Peyer's patch (tissue), 4 donors: Measurements from ENCODE around the gene SLC30A2. TPM values are rescaled to one million over a fixed set of nuclear protein-coding genes. Genes with fewer than 3 reads are reported as not detected.

Experiments used
- DNase-seq, 3 donors: peaks; one replicate each; pipeline ENCODE4 v3.0.0-alpha.2; 2017 to 2019
- H3K27ac ChIP-seq, 4 donors: fragments of 200-600 bp; sonication (generic); one replicate each; pipeline ENCODE4 v1.5.1; 2016 to 2019
- H3K27me3 ChIP-seq, 2 donors: fragments of 200-600 bp; sonication (generic); one replicate each; pipeline ENCODE4 v1.5.1; 2019
- H3K36me3 ChIP-seq, 3 donors: fragments of 200-600 bp; sonication (generic); one replicate each; pipeline ENCODE4 v1.5.1; 2016 to 2019
- H3K4me1 ChIP-seq, 4 donors: fragments of 200-600 bp; sonication (generic); one replicate each; pipeline ENCODE4 v1.5.1; 2016 to 2019
- H3K4me3 ChIP-seq, 4 donors: fragments of 200-600 bp; sonication (generic); 1 replicate in 3 of 4; 2 replicates in 1 of 4; pipeline ENCODE4 v1.5.1; 2016 to 2019; ENCODE audit warnings: mild to moderate bottlenecking in 1 of 4
- H3K9me3 ChIP-seq, 4 donors: fragments of 200-600 bp; sonication (generic); one replicate each; pipeline ENCODE4 v1.5.1; 2016 to 2019; ENCODE audit warnings: mild to moderate bottlenecking in 1 of 4
- POLR2A ChIP-seq, 2 donors: fragments of 450-650 bp; IDR thresholded peaks; one replicate each; pipeline ENCODE4 v1.5.1; 2017; ENCODE audit warnings: antibody characterized with exemption in 2 of 2, mild to moderate bottlenecking in 2 of 2, moderate library complexity in 2 of 2
- total RNA-seq, 4 donors: library from RNA; depleted of rRNA; stranded (reverse); fragments of >200 nt; gene quantifications; one replicate each; pipeline ENCODE4 v1.1.0, GENCODE V29; 2016
- TF ChIP-seq, protein P1 (sequence below), 6 experiments: fragments of 450-650 bp in 4 of 6; fragments of 200-600 bp in 2 of 6; sonication (generic) in 1 of 6; IDR thresholded peaks; one replicate each; pipeline ENCODE4 v1.5.1; 2017 to 2019; ENCODE audit warnings: antibody characterized with exemption in 6 of 6, mild to moderate bottlenecking in 3 of 6, moderate library complexity in 1 of 6

Gene SLC30A2
- total RNA-seq, 4 donors from 2014 or later = 0.18 to 13.2 (median 1.7) TPM; not detected in 1

DNA sequence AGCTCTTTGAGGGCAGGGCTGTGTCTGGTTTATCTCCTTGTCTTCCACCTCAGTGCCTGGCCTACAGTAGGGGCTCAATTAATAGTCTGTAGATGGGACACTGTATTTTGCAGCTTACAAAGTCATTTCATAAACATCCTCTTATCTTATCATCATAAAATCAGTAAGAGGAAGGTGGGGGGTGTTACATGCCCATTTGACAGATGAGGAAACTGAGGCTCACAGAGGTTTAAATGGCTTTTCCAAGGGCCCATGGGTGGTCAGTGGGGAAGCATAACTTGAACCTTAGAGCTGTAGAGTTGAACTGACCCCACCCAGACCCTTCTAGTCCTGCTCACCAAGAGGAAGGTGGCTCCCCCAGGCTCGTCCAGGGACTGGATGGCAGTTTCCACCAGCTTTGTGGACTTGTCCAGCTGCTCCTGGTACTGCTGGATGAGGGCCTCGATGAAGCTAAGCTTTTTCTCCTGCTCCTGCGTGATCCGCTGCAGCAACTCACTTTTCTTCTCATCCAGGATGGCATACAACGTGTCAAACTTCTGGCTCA is 12.2 kb upstream of the SLC30A2 start:
- H3K4me1 ChIP-seq = peaks cover 0 to 6% (median 0%) of the 10 kb centered on the region in 4 donors
- H3K27me3 ChIP-seq = no peaks in the 10 kb centered on the region
- TF ChIP-seq POLR2A (IDR thresholded peaks at IDR 0.05) = no peak
- TF ChIP-seq, protein P1, sequence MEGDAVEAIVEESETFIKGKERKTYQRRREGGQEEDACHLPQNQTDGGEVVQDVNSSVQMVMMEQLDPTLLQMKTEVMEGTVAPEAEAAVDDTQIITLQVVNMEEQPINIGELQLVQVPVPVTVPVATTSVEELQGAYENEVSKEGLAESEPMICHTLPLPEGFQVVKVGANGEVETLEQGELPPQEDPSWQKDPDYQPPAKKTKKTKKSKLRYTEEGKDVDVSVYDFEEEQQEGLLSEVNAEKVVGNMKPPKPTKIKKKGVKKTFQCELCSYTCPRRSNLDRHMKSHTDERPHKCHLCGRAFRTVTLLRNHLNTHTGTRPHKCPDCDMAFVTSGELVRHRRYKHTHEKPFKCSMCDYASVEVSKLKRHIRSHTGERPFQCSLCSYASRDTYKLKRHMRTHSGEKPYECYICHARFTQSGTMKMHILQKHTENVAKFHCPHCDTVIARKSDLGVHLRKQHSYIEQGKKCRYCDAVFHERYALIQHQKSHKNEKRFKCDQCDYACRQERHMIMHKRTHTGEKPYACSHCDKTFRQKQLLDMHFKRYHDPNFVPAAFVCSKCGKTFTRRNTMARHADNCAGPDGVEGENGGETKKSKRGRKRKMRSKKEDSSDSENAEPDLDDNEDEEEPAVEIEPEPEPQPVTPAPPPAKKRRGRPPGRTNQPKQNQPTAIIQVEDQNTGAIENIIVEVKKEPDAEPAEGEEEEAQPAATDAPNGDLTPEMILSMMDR (IDR thresholded peaks at IDR 0.05) = no peak
- no peaks in the 10 kb centered on the region for H3K9me3 ChIP-seq
- no peaks in the 10 kb centered on the region for H3K36me3 ChIP-seq
- no peak for DNase-seq
- H3K4me3 ChIP-seq = no peak overlapping the region
- H3K27ac ChIP-seq = no peak overlapping the region

DNA sequence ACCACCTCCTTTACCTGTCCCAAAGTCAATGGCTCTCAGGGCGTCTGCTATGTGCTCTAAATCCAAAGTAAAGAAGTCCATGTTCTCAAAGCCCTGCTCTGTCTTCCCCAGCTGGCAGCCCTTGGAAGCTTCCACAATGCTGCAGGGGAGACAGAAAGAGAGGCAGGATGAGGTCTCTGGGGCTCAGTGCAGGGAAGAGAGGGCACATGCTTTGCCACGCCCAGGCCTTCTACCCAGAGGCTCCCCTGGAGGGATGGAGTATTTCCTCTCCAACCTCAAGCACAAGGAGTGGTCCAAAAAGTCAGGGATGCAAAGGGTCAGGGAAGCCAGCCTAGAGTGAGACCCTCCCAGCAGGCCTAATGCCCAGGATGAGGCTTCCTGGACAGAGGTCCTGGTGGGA is 11.3 kb upstream of the SLC30A2 start:
- no peak for TF ChIP-seq POLR2A (IDR thresholded peaks at IDR 0.05)
- H3K4me1 ChIP-seq = peaks cover 0 to 6% (median 0%) of the 10 kb centered on the region in 4 donors
- no peak overlapping the region for H3K4me3 ChIP-seq
- no peaks in the 10 kb centered on the region for H3K9me3 ChIP-seq
- no peak overlapping the region for H3K27ac ChIP-seq
- no peak for DNase-seq
- no peaks in the 10 kb centered on the region for H3K36me3 ChIP-seq
- no peaks in the 10 kb centered on the region for H3K27me3 ChIP-seq

DNA sequence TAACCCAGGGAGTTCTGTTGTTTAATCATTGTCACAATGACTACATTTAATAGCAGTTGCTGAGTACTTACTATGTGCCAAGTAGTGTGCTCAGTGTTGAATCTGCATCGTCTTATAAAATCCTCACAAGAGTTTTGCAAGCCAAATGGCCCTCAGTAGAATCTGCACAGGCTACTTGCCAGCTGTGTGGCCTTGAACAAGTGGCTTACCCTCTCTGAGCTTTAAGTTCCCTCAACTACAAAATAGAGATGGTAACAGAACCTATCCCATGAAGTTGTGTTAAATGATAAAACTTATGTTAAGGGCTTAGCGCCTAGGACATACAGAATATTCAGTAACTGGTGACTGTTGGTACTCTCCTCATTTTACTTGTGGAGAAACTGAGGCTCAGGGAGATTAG is 9.1 kb upstream of the SLC30A2 start:
- no peak overlapping the region for H3K4me3 ChIP-seq
- no peaks in the 10 kb centered on the region for H3K27me3 ChIP-seq
- H3K36me3 ChIP-seq = no peaks in the 10 kb centered on the region
- H3K9me3 ChIP-seq = no peaks in the 10 kb centered on the region
- TF ChIP-seq, protein P1 (IDR thresholded peaks at IDR 0.05) = no peak
- no peak for TF ChIP-seq POLR2A (IDR thresholded peaks at IDR 0.05)
- no peak overlapping the region for H3K27ac ChIP-seq
- DNase-seq = no peak
- peaks cover 0 to 9% (median 0%) of the 10 kb centered on the region in 4 donors for H3K4me1 ChIP-seq

DNA sequence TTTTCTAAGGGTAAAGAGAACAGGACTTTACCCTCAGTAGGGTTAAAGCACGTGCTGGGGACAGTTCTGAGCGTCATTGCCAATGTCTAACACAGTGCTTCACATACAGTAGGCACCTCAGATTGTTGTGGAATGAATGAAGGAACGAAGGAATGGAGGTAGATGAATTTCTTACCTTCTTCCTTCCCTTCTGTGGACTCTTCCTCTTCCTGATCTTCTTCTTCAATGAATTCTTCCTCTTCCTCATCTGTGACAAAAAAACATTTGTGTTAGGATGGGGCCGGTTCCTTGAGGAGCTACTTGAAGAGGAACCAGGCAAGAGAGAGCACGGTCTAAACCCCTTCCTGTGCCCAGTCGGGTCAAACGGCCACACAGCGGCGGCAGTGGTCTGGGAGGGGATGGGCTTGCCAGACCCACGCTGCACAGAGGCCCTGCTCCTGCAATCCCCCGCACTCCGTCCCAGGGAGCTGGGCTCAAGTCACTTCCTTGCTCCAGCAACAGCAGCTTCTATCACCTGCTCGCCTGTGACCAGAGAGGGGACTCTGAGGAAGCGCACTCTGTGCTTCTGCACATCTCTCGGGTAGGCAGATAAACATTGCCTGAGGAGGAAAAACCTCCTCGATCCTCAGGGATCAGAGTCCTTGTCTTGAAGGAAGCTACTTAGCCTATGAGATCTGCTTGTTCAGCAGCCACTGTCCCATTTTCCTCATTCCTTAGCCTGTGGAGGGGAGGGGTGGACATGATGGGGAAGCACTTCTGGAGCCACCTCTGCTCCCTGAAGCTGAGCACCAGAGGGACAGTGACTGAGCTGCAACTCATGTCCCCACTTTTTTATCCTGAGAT is 8.0 kb upstream of the SLC30A2 start:
- no peak for TF ChIP-seq POLR2A (IDR thresholded peaks at IDR 0.05)
- TF ChIP-seq, protein P1 (IDR thresholded peaks at IDR 0.05) = no peak
- H3K27me3 ChIP-seq = no peaks in the 10 kb centered on the region
- H3K27ac ChIP-seq = no peak overlapping the region
- peaks cover 0 to 20% (median 0%) of the 10 kb centered on the region in 4 donors for H3K4me1 ChIP-seq
- no peak for DNase-seq
- H3K36me3 ChIP-seq = no peaks in the 10 kb centered on the region
- no peak overlapping the region for H3K4me3 ChIP-seq
- H3K9me3 ChIP-seq = no peaks in the 10 kb centered on the region

GRCh38 chr1:26050248-26050640 is 4.3 kb upstream of the SLC30A2 start:
- no peaks in the 10 kb centered on the region for H3K9me3 ChIP-seq
- H3K4me1 ChIP-seq = peaks cover 0 to 36% (median 6%) of the 10 kb centered on the region in 4 donors
- H3K27ac ChIP-seq = peak overlapping the region in 2 of 4 donors; percentile 22 to 60
- TF ChIP-seq, protein P1 (IDR thresholded peaks at IDR 0.05) = no peak
- TF ChIP-seq POLR2A (IDR thresholded peaks at IDR 0.05) = no peak
- H3K4me3 ChIP-seq = no peak overlapping the region
- no peaks in the 10 kb centered on the region for H3K36me3 ChIP-seq
- DNase-seq = no peak
- peaks cover 0 to 12% of the 10 kb centered on the region in 2 donors for H3K27me3 ChIP-seq
